ENCODE results near the gene SLC66A1.

- TF ChIP-seq CTCF (IDR thresholded peaks at IDR 0.05) (no peak), NR2C2 (CRISPR knock-in tag; IDR thresholded peaks at IDR 0.05) (no peak), ZNF512 (CRISPR knock-in tag; IDR thresholded peaks at IDR 0.05; ENCODE audit: borderline replicate concordance) (no peak), NR3C1 (CRISPR knock-in tag; conservative IDR thresholded peaks at IDR 0.05; ENCODE audit: low read depth) (no peak), ZBTB21 (CRISPR knock-in tag; IDR thresholded peaks at IDR 0.05; ENCODE audit: borderline replicate concordance) (no peak), ATF1 (CRISPR knock-in tag; IDR thresholded peaks at IDR 0.05) (no peak), HMGA2 (CRISPR knock-in tag; IDR thresholded peaks at IDR 0.05) (no peak), TEAD1 (CRISPR knock-in tag; IDR thresholded peaks at IDR 0.05) (no peak), ZNF138 (CRISPR knock-in tag; conservative IDR thresholded peaks at IDR 0.05) (no peak), ZNF219 (CRISPR knock-in tag; IDR thresholded peaks at IDR 0.05; ENCODE audit: borderline replicate concordance) (no peak)
Measured at GRCh38 chr1:19283891-19284290, 28.2 kb upstream of the SLC66A1 start.

All from WTC11 (cell line).